OCI-LY7 (cell line): Measurements from ENCODE around the gene GPRC5A.

Source experiments
- CTCF ChIP-seq: fragments of 200-600 bp; sonication (generic); conservative IDR thresholded peaks from 2 replicates; pipeline ENCODE4 v1.5.1; 2014; ENCODE audit warnings: mild to moderate bottlenecking, antibody characterized with exemption, low read length, moderate library complexity, mixed read lengths
- EZH2phosphoT487 ChIP-seq: fragments of 200-600 bp; sonication (generic); IDR thresholded peaks from 2 replicates; pipeline ENCODE4 v1.6.1; 2018; ENCODE audit warnings: low read depth, borderline replicate concordance, mild to moderate bottlenecking, mixed run types, antibody characterized with exemption, low read length, moderate library complexity, mixed read lengths

GRCh38 chr12:12939888-12940287 is 48.5 kb downstream of the GPRC5A start:
- no peak for TF ChIP-seq CTCF
- TF ChIP-seq EZH2phosphoT487: no peak
